Skin epidermis (tissue), 12 donors: ENCODE measurements around the gene IPMK.
"Not testable (repeated sequence)": the region's sequence is repeated elsewhere in the genome, so short reads cannot be mapped to it uniquely, and the experiment has no call there.

Source experiments
- H3K27ac ChIP-seq, 21 experiments: fragments of 200-600 bp; sonication (generic) in 11 of 21; one replicate each; pipeline ENCODE4 v1.5.0; 2020; ENCODE audit warnings: mild to moderate bottlenecking in 3 of 21, inconsistent platforms in 2 of 21, moderate library complexity in 2 of 21
- H3K4me3 ChIP-seq, 7 experiments: fragments of 200-600 bp; sonication (generic) in 2 of 7; one replicate each; pipeline ENCODE4 v1.5.0; 2020; ENCODE audit warnings: inconsistent platforms in 2 of 7, mild to moderate bottlenecking in 2 of 7, moderate library complexity in 1 of 7

IPMK gene

GRCh38 chr10:58239561-58240169 is 28.0 kb downstream of the IPMK start:
- Histone ChIP-seq H3K4me3 (no peak overlapping the region), H3K27ac (no peak overlapping the region)

DNA sequence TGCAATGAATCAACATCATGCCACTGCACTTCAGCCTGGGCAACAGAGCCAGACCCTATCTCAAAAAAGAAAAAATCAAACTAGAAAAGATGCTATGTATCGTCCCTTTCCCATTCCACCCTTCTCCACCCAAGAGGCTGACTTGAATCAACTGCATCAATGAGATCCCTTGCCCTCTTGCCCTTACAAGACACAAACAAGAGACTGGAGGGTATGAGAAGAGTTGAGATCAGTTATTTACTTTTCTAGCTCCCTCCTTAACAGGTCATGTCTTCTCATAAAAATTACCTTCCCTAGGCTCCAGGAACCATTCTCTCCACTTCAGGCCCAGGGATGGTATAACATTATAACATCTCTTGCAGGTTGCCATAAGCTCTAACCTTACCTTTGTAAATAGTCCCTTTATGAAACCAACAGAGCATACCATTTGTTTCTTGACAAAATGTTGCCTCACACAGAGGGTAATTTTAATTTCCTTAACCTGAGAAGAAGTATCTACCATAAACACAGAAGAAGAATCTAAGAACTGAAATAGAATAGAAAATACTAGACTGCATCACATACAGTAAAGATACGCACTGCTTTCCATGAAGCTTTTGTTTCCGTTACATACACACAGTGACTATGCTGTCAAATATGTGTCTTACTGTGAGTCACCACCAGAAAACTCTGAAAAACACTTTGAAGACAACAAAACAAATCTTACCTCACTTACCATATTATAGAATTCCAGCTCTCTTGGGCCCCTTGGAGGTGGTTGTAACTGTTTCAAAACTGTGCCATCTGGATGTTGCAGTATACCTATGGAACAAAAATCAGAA is 30.5 kb downstream of the IPMK start:
- Histone ChIP-seq H3K4me3 (no peak overlapping the region), H3K27ac (peak overlapping the region in 1 of 21 experiments; percentile 36)

DNA sequence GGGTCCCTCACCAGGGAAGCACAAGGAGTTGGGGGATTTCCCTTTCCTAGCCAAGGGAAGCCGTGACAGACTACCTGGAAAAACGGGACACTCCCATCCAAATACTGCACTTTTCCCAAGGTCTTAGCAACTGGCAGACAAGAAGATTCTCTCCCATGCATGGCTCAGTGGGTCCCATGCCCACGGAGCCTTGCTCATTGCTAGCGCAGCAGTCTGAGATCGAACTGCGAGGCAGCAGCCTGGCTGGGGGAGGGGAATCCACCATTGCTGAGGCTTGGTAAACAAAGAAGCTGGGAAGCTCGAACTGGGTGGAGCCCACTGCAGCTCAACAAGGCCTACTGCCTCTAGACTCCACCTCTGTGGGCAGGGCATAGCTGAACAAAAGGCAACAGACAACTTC is 37.8 kb downstream of the IPMK start:
- not testable (repeated sequence) for H3K4me3 ChIP-seq, H3K27ac ChIP-seq

DNA sequence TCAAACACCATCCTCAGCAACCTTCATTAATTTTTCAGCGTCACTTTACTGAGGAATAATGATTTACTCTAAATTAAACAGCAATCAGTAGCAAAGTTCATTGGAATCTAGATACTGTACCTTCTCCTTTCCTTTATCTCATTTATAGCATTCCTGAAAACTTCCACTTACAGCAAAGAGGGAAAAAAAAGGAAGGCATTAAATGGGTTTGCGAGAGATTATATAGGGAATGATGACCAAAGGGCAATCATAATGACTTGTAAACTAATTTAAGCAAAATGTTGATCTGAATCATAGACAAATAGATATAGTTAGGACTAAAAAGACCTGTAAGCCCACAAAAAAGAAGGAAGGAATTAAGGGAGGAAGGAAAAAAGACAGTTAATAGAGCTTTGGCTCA is 42.0 kb downstream of the IPMK start:
- Histone ChIP-seq H3K27ac (no peak overlapping the region), H3K4me3 (no peak overlapping the region)

DNA sequence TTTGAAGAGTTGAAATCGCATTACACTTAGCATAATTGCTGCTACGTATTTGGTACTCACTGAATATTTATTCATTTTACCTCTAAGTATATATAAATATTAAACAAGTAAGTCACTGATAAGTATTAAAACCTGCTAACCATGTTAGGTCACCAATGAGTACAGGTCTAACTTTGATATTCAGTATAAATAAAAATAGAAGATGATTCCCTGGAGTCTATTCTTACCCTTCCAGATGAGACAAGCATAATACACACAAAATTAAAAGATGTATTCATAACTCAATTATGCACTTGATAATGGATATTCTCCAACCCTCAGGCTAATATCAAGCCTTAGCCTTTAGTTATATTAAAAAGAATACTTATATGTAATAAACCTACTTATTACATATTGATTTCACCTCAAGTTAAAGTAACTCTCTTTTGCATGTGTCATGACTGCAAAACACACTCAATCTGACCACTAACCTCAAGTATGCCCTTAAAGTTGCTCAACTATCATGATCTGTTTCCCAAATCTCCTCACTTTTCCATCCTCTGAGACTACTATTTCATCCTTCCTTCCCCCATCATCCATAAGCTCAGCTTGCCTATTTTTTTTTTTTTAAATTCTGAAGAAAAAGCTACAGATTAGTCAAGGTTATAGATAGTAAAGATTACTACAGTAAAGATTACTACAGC is 46.8 kb downstream of the IPMK start:
- Histone ChIP-seq H3K4me3 (no peak overlapping the region), H3K27ac (no peak overlapping the region)

DNA sequence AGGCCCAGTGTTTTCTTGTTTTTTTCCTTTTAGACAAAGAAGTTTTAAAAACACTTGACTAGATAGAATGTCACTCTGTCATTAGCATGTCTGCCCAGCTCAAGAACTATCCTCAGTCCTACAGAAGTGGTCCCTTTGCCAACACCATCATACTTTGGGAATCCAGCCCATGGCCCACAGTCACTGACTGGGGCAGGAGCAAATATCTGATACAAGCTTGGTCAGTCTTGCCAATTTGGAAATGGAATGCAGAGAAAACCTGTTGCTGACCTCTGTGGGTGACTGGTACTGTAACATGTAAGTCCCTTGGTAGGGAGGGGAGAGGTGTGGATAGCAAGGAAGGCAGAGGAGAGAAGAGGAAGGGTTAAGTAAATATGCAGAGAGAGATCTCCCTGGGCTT is 47.8 kb downstream of the IPMK start:
- H3K27ac ChIP-seq = no peak overlapping the region
- H3K4me3 ChIP-seq = no peak overlapping the region

- Histone ChIP-seq H3K27ac (no peak overlapping the region), H3K4me3 (no peak overlapping the region)
Measured at GRCh38 chr10:58217612-58218011, 50.1 kb downstream of the IPMK start.

- Histone ChIP-seq H3K4me3 (no peak overlapping the region), H3K27ac (no peak overlapping the region)
Measured at GRCh38 chr10:58212622-58213021, 55.1 kb downstream of the IPMK start.

DNA sequence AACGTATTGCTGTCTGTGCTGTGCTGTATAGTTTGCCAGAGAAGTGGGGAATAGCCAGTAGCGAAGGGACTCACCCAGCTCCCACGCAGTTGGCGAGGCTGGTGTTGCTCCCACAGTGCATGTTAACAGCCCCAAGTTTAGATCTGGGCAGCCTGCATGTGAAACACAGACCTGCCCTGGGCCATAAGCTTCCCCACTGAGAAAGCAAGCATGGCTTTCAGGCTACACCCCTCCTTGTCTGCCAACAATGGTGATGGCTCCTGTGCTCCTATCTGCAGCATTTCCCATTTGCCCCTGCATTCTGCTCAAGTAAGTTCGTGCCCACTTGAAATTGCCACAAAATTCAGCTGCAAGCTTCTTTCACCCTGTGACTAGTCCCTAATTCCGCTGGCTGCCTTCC is 57.5 kb downstream of the IPMK start:
- Histone ChIP-seq H3K27ac (no peak overlapping the region), H3K4me3 (no peak overlapping the region)

- Histone ChIP-seq H3K27ac (no peak overlapping the region), H3K4me3 (no peak overlapping the region)
Measured at GRCh38 chr10:58209669-58210068, 58.0 kb downstream of the IPMK start.

DNA sequence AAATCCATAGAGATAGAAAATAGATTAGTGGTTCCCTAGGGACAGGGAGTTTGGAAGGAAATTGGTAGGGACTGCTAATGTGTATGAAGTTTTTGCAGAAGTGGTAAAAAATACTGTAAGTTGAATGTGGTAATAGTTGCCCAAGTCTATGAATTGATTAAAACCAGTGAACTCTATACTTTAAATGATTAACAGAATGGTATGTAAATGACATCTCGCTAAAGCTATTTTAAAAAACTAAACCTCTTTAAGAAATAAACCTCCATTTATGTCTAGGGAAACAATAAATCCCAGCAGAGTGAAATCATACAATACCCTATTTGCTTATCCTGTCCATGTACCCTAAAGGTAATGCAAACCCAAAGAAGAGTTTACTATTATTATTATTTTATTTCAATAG is 61.4 kb downstream of the IPMK start:
- no peak overlapping the region for H3K27ac ChIP-seq
- H3K4me3 ChIP-seq = no peak overlapping the region

DNA sequence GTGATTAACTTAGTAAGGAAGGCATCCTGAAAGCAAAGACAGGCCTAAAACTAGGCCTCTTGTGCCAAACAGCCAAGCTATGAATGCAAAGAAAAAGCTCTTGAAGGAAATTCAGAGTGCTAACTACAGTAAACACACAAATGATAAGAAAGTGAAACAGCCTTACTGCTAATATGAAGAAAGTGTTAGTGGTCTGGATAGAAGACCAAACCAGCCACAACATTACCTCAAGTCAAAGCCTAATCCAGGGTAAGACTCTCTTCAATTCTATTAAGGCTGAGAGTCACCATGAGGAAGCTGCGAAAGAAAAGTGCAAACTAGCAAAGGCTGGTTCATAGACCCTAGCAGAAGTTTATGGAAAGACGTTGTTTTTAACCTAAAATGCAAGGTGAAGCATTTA is 66.0 kb downstream of the IPMK start:
- no peak overlapping the region for H3K4me3 ChIP-seq
- no peak overlapping the region for H3K27ac ChIP-seq

DNA sequence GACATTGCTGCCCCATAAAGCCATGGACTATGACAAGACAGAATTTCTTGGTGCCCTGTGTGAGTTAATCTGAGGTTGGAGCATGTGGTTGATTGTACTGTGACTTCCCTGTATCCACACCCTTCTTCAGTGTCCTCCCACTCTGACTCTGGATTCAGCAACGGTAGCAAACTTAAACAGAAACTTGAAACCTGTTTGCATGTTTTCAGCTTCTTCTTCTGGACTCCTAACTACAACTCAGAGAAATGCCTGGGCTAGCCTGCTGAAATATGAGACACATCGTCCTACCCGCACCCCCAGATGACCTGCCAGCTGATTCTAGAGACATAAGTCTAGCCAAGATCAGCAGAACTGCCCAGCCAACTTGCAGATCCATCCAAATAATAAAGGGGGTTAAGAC is 78.4 kb downstream of the IPMK start:
- Histone ChIP-seq H3K27ac (no peak overlapping the region), H3K4me3 (no peak overlapping the region)

- Histone ChIP-seq H3K4me3 (no peak overlapping the region), H3K27ac (no peak overlapping the region)
Measured at GRCh38 chr10:58184120-58184670, 83.5 kb downstream of the IPMK start.

- H3K4me3 ChIP-seq = no peak overlapping the region
- no peak overlapping the region for H3K27ac ChIP-seq
Measured at GRCh38 chr10:58180666-58181065, 87.0 kb downstream of the IPMK start.

- Histone ChIP-seq H3K27ac (no peak overlapping the region), H3K4me3 (no peak overlapping the region)
Measured at GRCh38 chr10:58179238-58179637, 88.5 kb downstream of the IPMK start.

- Histone ChIP-seq H3K4me3 (no peak overlapping the region), H3K27ac (no peak overlapping the region)
Measured at GRCh38 chr10:58178811-58179210, 88.9 kb downstream of the IPMK start.

- Histone ChIP-seq H3K27ac (no peak overlapping the region), H3K4me3 (no peak overlapping the region)
Measured at GRCh38 chr10:58177362-58177947, 90.2 kb downstream of the IPMK start.

- Histone ChIP-seq H3K27ac (no peak overlapping the region), H3K4me3 (no peak overlapping the region)
Measured at GRCh38 chr10:58175990-58176900, 91.4 kb downstream of the IPMK start.
